Fibroblast of lung (primary cell): ENCODE measurements around the gene ZNHIT2. TPM values are rescaled to one million over a fixed set of nuclear protein-coding genes. Genes with fewer than 3 reads are reported as not detected.
A peak's percentile ranks its signal among the peaks of the same experiment; 100 is the strongest.

Experiments used
- DNase-seq, 2 donors: peaks; one replicate each; pipeline versions ENCODE4 v3.0.0 to v3.0.0-alpha.2; 2010; ENCODE audit warnings: low read depth in 2 of 2
- H2AFZ ChIP-seq: 2 replicates; pipeline ENCODE4 v1.5.1; 2012; ENCODE audit warnings: low read length, control low read depth, inconsistent platforms
- H3K27ac ChIP-seq: 2 replicates; pipeline ENCODE4 v1.5.1; 2011; ENCODE audit warnings: low read length, control low read depth; ENCODE audit not compliant: insufficient read depth
- H3K27me3 ChIP-seq: 2 replicates; pipeline ENCODE4 v1.5.1; 2011; ENCODE audit warnings: mild to moderate bottlenecking, low read length; ENCODE audit not compliant: control insufficient read depth, insufficient read depth
- H3K36me3 ChIP-seq: 2 replicates; pipeline ENCODE4 v1.5.1; 2011; ENCODE audit warnings: low read length; ENCODE audit not compliant: control insufficient read depth, insufficient read depth
- H3K4me1 ChIP-seq: 2 replicates; pipeline ENCODE4 v1.5.1; 2011; ENCODE audit warnings: low read length; ENCODE audit not compliant: control insufficient read depth, insufficient read depth; ENCODE audit errors: extremely low read depth
- H3K4me2 ChIP-seq: 2 replicates; pipeline ENCODE4 v1.5.1; 2011; ENCODE audit warnings: low read length, control low read depth; ENCODE audit not compliant: insufficient read depth; ENCODE audit errors: extremely low read depth
- H3K4me3 ChIP-seq, 4 experiments: fragments of 200-600 bp in 1 of 4; sonication (generic) in 1 of 4; replicated peaks in 1 of 4; 2 replicates each; pipeline ENCODE4 v1.5.1; 2011 to 2016; ENCODE audit warnings: low read length in 4 of 4, low read depth in 3 of 4, mild to moderate bottlenecking in 3 of 4, control low read depth in 2 of 4, inconsistent platforms in 1 of 4, mixed read lengths in 1 of 4; ENCODE audit not compliant: insufficient read depth in 1 of 4; ENCODE audit errors: control extremely low read depth in 1 of 4
- H3K79me2 ChIP-seq: 2 replicates; pipeline ENCODE4 v1.5.1; 2012; ENCODE audit warnings: mild to moderate bottlenecking, low read length, inconsistent platforms; ENCODE audit not compliant: control insufficient read depth, insufficient read depth
- H3K9ac ChIP-seq: 2 replicates; pipeline ENCODE4 v1.5.1; 2011; ENCODE audit warnings: mild to moderate bottlenecking, low read length, control low read depth; ENCODE audit not compliant: insufficient read depth
- H3K9me3 ChIP-seq: 2 replicates; pipeline ENCODE4 v1.5.1; 2012; ENCODE audit warnings: low read depth, low read length; ENCODE audit not compliant: control insufficient read depth, insufficient read depth
- H4K20me1 ChIP-seq: 2 replicates; pipeline ENCODE4 v1.5.1; 2011; ENCODE audit warnings: low read length; ENCODE audit not compliant: control insufficient read depth, insufficient read depth; ENCODE audit errors: extremely low read depth
- CTCF ChIP-seq, 2 donors: IDR thresholded peaks in 1 of 2; conservative IDR thresholded peaks in 1 of 2; 1 replicate in 1 of 2; 2 replicates in 1 of 2; pipeline ENCODE4 v1.5.1; 2011 to 2012; ENCODE audit warnings: low read length in 2 of 2, control low read depth in 1 of 2, inconsistent platforms in 1 of 2, low read depth in 1 of 2, mild to moderate bottlenecking in 1 of 2
- EZH2 ChIP-seq: IDR thresholded peaks from 2 replicates; pipeline ENCODE4 v1.5.1; 2012; ENCODE audit warnings: low read length, control low read depth, mild to moderate bottlenecking; ENCODE audit errors: missing control alignments
- polyA plus RNA-seq, 2 donors: library from polyadenylated mRNA; depleted of rRNA in 1 of 2; stranded (reverse) in 1 of 2; unstranded in 1 of 2; fragments of >200 nt; gene quantifications; 2 replicates each; pipeline ENCODE4 v1.2.1, GENCODE V29; 2011 to 2012; ENCODE audit warnings: missing spikeins in 1 of 2
- total RNA-seq: library from RNA; depleted of rRNA; stranded (reverse); fragments of >200 nt; gene quantifications from 2 replicates; pipeline ENCODE4 v1.2.1, GENCODE V29; 2014

The ZNHIT2 gene
- total and polyA plus RNA-seq, 2 donors (not counting 1 experiment from before 2014, with no cell fraction given), result 1.4 to 13.2 TPM

GRCh38 chr11:65110354-65110861, 7.1 kb downstream of the ZNHIT2 start:
- H3K36me3 ChIP-seq, result peaks cover 7% of the 10 kb centered on the region
- no peaks in the 10 kb centered on the region for H3K9me3 ChIP-seq
- no peaks in the 10 kb centered on the region for H3K27me3 ChIP-seq
- no peak overlapping the region for H2AFZ ChIP-seq
- TF ChIP-seq EZH2, result no peak
- TF ChIP-seq CTCF (conservative IDR thresholded peaks at IDR 0.05 in 1 of 2, IDR thresholded peaks at IDR 0.05 in 1 of 2; ENCODE audit: low read depth in 1 of 2, low read length in 2 of 2), result peak; percentile 96 to 98
- no peaks in the 10 kb centered on the region for H4K20me1 ChIP-seq
- no peak overlapping the region for H3K9ac ChIP-seq
- no peak overlapping the region for H3K27ac ChIP-seq
- peaks cover 16% of the 10 kb centered on the region for H3K4me1 ChIP-seq
- no peaks in the 10 kb centered on the region for H3K79me2 ChIP-seq
- no peak overlapping the region for H3K4me2 ChIP-seq
- peak; percentile 59 to 80 for DNase-seq
- H3K4me3 ChIP-seq, result peak overlapping the region in 1 of 4 experiments; percentile 22

- Histone ChIP-seq H2AFZ (no peak overlapping the region), H3K27ac (no peak overlapping the region), H3K27me3 (no peaks in the 10 kb centered on the region), H3K79me2 (no peaks in the 10 kb centered on the region), H3K9me3 (no peaks in the 10 kb centered on the region), H3K4me2 (no peak overlapping the region), H4K20me1 (no peaks in the 10 kb centered on the region), H3K4me1 (peaks cover 16% of the 10 kb centered on the region), H3K36me3 (peaks cover 7% of the 10 kb centered on the region), H3K9ac (peak overlapping the region; percentile 2), H3K4me3 (no peak overlapping the region)
- TF ChIP-seq CTCF (conservative IDR thresholded peaks at IDR 0.05 in 1 of 2, IDR thresholded peaks at IDR 0.05 in 1 of 2; ENCODE audit: low read depth in 1 of 2, low read length in 2 of 2) (no peak), EZH2 (no peak)
- no peak for DNase-seq
Measured at GRCh38 chr11:65109231-65110198, 8.0 kb downstream of the ZNHIT2 start.

- Histone ChIP-seq H3K4me1 (peaks cover 16% of the 10 kb centered on the region), H3K79me2 (no peaks in the 10 kb centered on the region), H3K4me3 (no peak overlapping the region), H4K20me1 (no peaks in the 10 kb centered on the region), H3K9me3 (no peaks in the 10 kb centered on the region), H3K27me3 (no peaks in the 10 kb centered on the region), H3K9ac (no peak overlapping the region), H2AFZ (no peak overlapping the region), H3K27ac (no peak overlapping the region), H3K4me2 (no peak overlapping the region), H3K36me3 (peaks cover 7% of the 10 kb centered on the region)
- TF ChIP-seq EZH2 (no peak), CTCF (conservative IDR thresholded peaks at IDR 0.05 in 1 of 2, IDR thresholded peaks at IDR 0.05 in 1 of 2; ENCODE audit: low read depth in 1 of 2, low read length in 2 of 2) (no peak)
- no peak for DNase-seq
Measured at GRCh38 chr11:65108469-65109123, 8.9 kb downstream of the ZNHIT2 start.
